IMR-90 (cell line): ENCODE data around the gene ACO1. TPM values are rescaled to one million over a fixed set of nuclear protein-coding genes. Genes with fewer than 3 reads are reported as not detected.

Experiments used
- ATAC-seq: fragments of 200-7000 bp; cut with Tn5 transposase; 2 replicates; pipeline ENCODE4 v1.9.1; 2020; ENCODE audit warnings: low read depth, mild to moderate bottlenecking, moderate library complexity
- BruUV-seq: library from RNA; stranded (reverse); fragments of 400-500 nt; replicated peaks from 2 replicates; lab custom pipeline; 2021; lab: Mats Ljungman, UMichigan
- CTCF ChIA-PET: fragments of 300-600 bp; formaldehyde crosslinking; extraction: SDS; loops from one replicate; lab custom pipeline; 2021; ENCODE audit warnings: antibody characterized with exemption; lab: Yijun Ruan, JAX
- POLR2A ChIA-PET: fragments of 300-600 bp; sonication (Branson Sonifier 250); formaldehyde crosslinking; loops from one replicate; lab custom pipeline; 2022; ENCODE audit warnings: antibody characterized with exemption; ENCODE audit not compliant: unreplicated experiment; lab: Charles Lee
- DNase-seq: peaks from one replicate; pipeline ENCODE4 v3.0.0; 2013
- H2AFZ ChIP-seq: replicated peaks from 2 replicates; pipeline ENCODE3; 2013; ENCODE audit warnings: low read length, mild to moderate bottlenecking; ENCODE audit not compliant: poor library complexity
- H2AK5ac ChIP-seq: 2 replicates; pipeline ENCODE4 v1.6.1; 2013; ENCODE audit warnings: low read depth, low read length, inconsistent platforms
- H2AK9ac ChIP-seq: replicated peaks from 2 replicates; pipeline ENCODE3; 2013; ENCODE audit warnings: mild to moderate bottlenecking, low read depth, low read length, moderate library complexity; ENCODE audit not compliant: poor library complexity
- H2BK120ac ChIP-seq: 2 replicates; pipeline ENCODE4 v1.6.1; 2013; ENCODE audit warnings: low read depth, low read length, inconsistent platforms
- H2BK15ac ChIP-seq: 3 replicates; pipeline ENCODE4 v1.6.1; 2013; ENCODE audit warnings: low read depth, low read length, inconsistent platforms
- H2BK20ac ChIP-seq: 2 replicates; pipeline ENCODE4 v1.6.1; 2013; ENCODE audit warnings: low read depth, mild to moderate bottlenecking, inconsistent platforms, low read length, moderate library complexity
- H2BK5ac ChIP-seq: 2 replicates; pipeline ENCODE4 v1.6.1; 2013; ENCODE audit warnings: mild to moderate bottlenecking, low read depth, low read length, inconsistent platforms; ENCODE audit not compliant: poor library complexity, severe bottlenecking
- H3K14ac ChIP-seq: replicated peaks from 2 replicates; pipeline ENCODE4 v1.6.1; 2013; ENCODE audit warnings: low read depth, low read length, inconsistent platforms
- H3K18ac ChIP-seq: 2 replicates; pipeline ENCODE4 v1.6.1; 2013; ENCODE audit warnings: low read depth, low read length, control low read depth
- H3K23ac ChIP-seq: 2 replicates; pipeline ENCODE4 v1.6.1; 2013; ENCODE audit warnings: low read depth, low read length, inconsistent platforms
- H3K27ac ChIP-seq: 2 replicates; pipeline ENCODE4 v1.5.1; 2013; ENCODE audit warnings: mild to moderate bottlenecking, control low read depth, low read length; ENCODE audit not compliant: insufficient read depth
- H3K27me3 ChIP-seq: 2 replicates; pipeline ENCODE4 v1.6.1; 2013; ENCODE audit warnings: low read length; ENCODE audit not compliant: control insufficient read depth, insufficient read depth
- H3K36me3 ChIP-seq: 2 replicates; pipeline ENCODE4 v1.6.1; 2013; ENCODE audit warnings: low read length, mixed read lengths; ENCODE audit not compliant: control insufficient read depth, insufficient read depth
- H3K4ac ChIP-seq: 2 replicates; pipeline ENCODE4 v1.6.1; 2013; ENCODE audit warnings: low read depth, low read length, inconsistent platforms
- H3K4me1 ChIP-seq: 2 replicates; pipeline ENCODE4 v1.6.1; 2013; ENCODE audit warnings: low read length, mixed read lengths; ENCODE audit not compliant: control insufficient read depth, insufficient read depth
- H3K4me2 ChIP-seq: 2 replicates; pipeline ENCODE4 v1.6.1; 2013; ENCODE audit warnings: low read depth, mild to moderate bottlenecking, control low read depth, low read length, moderate library complexity
- H3K4me3 ChIP-seq: 2 replicates; pipeline ENCODE4 v1.5.1; 2013; ENCODE audit warnings: low read depth, mild to moderate bottlenecking, control low read depth, low read length, moderate library complexity; ENCODE audit not compliant: insufficient read depth
- H3K56ac ChIP-seq: 2 replicates; pipeline ENCODE4 v1.6.1; 2013; ENCODE audit warnings: low read length, inconsistent platforms; ENCODE audit not compliant: insufficient read depth; ENCODE audit errors: extremely low read depth
- H3K79me1 ChIP-seq, 2 experiments: 2 replicates each; pipeline ENCODE4 v1.6.1; 2013; ENCODE audit warnings: low read length in 2 of 2, inconsistent platforms in 1 of 2, low read depth in 1 of 2
- H3K9ac ChIP-seq: 2 replicates; pipeline ENCODE4 v1.6.1; 2013; ENCODE audit warnings: low read depth, low read length, control low read depth
- H3K9me1 ChIP-seq: 2 replicates; pipeline ENCODE4 v1.6.1; 2013; ENCODE audit warnings: low read length, inconsistent platforms; ENCODE audit not compliant: insufficient read depth
- H3K9me3 ChIP-seq: 2 replicates; pipeline ENCODE4 v1.6.1; 2013; ENCODE audit warnings: low read length; ENCODE audit not compliant: control insufficient read depth, insufficient read depth
- H4K20me1 ChIP-seq: 2 replicates; pipeline ENCODE4 v1.6.1; 2013; ENCODE audit warnings: low read length, inconsistent platforms; ENCODE audit not compliant: insufficient read depth
- H4K5ac ChIP-seq: 2 replicates; pipeline ENCODE4 v1.6.1; 2013; ENCODE audit warnings: mild to moderate bottlenecking, low read depth, low read length, control low read depth
- H4K8ac ChIP-seq, 2 experiments: 2 replicates each; pipeline ENCODE4 v1.6.1; 2013; ENCODE audit warnings: low read depth in 2 of 2, low read length in 2 of 2, control low read depth in 1 of 2, inconsistent platforms in 1 of 2
- H4K91ac ChIP-seq: 2 replicates; pipeline ENCODE4 v1.6.1; 2013; ENCODE audit warnings: low read depth, low read length, inconsistent platforms; ENCODE audit not compliant: insufficient read depth
- BHLHE40 ChIP-seq: fragments of 150-350 bp; IDR thresholded peaks from 2 replicates; pipeline ENCODE4 v1.6.1; 2016; ENCODE audit warnings: mild to moderate bottlenecking, low read depth, low read length
- CEBPB ChIP-seq: IDR thresholded peaks from 2 replicates; pipeline ENCODE4 v1.6.1; 2012; ENCODE audit warnings: low read depth, low read length, improper control_type of control experiment
- CTCF ChIP-seq: conservative IDR thresholded peaks from 2 replicates; pipeline ENCODE4 v1.5.1; 2012; ENCODE audit warnings: mild to moderate bottlenecking, low read depth, low read length, improper control_type of control experiment
- ELK1 ChIP-seq: fragments of 150-350 bp; IDR thresholded peaks from 2 replicates; pipeline ENCODE4 v1.6.1; 2016; ENCODE audit warnings: low read depth, mild to moderate bottlenecking, low read length, moderate library complexity, borderline replicate concordance
- FOS ChIP-seq: fragments of 150-350 bp; IDR thresholded peaks from 2 replicates; pipeline ENCODE4 v1.6.1; 2016; ENCODE audit warnings: low read depth, low read length
- MAFK ChIP-seq: IDR thresholded peaks from 2 replicates; pipeline ENCODE4 v1.6.1; 2012; ENCODE audit warnings: low read depth, low read length, improper control_type of control experiment
- MAZ ChIP-seq: IDR thresholded peaks from 2 replicates; pipeline ENCODE4 v1.6.1; 2012; ENCODE audit warnings: low read depth, mild to moderate bottlenecking, low read length, improper control_type of control experiment, moderate library complexity, borderline replicate concordance
- MXI1 ChIP-seq: IDR thresholded peaks from 2 replicates; pipeline ENCODE4 v1.6.1; 2012; ENCODE audit warnings: low read depth, mild to moderate bottlenecking, low read length, moderate library complexity, borderline replicate concordance
- POLR2A ChIP-seq: IDR thresholded peaks from 2 replicates; pipeline ENCODE4 v1.6.1; 2012; ENCODE audit warnings: mild to moderate bottlenecking, low read depth, low read length
- RAD21 ChIP-seq: IDR thresholded peaks from 2 replicates; pipeline ENCODE4 v1.6.1; 2012; ENCODE audit warnings: low read length, improper control_type of control experiment
- RCOR1 ChIP-seq: IDR thresholded peaks from 2 replicates; pipeline ENCODE4 v1.6.1; 2012; ENCODE audit warnings: mild to moderate bottlenecking, low read length, improper control_type of control experiment; ENCODE audit not compliant: insufficient replicate concordance
- RFX5 ChIP-seq: IDR thresholded peaks from 2 replicates; pipeline ENCODE4 v1.8.0; 2012; ENCODE audit warnings: low read depth, mild to moderate bottlenecking, low read length, moderate library complexity
- SMC3 ChIP-seq: fragments of 150-350 bp; IDR thresholded peaks from 2 replicates; pipeline ENCODE4 v1.6.1; 2016; ENCODE audit warnings: low read depth, mild to moderate bottlenecking, antibody characterized with exemption, low read length, moderate library complexity
- USF2 ChIP-seq: fragments of 150-350 bp; IDR thresholded peaks from 2 replicates; pipeline ENCODE4 v1.6.1; 2017; ENCODE audit warnings: mild to moderate bottlenecking, antibody characterized with exemption, low read length, low read depth
- WGBS, 2 experiments: methylation state at CpG; one replicate each; pipeline versions ENCODE4 v1.1.5 to v1.1.7; 2013; ENCODE audit warnings: missing lambda C conversion rate in 2 of 2; ENCODE audit not compliant: insufficient read length in 1 of 2; ENCODE audit errors: extremely low coverage in 2 of 2; 5-methylcytosine and 5-hydroxymethylcytosine counted together
- dilution Hi-C: fragments of 300-500 bp; cut with HindIII; formaldehyde crosslinking; loops from one replicate; pipeline ENCODE4 v1.14.3; 2018; ENCODE audit warnings: low sequenced_read_pairs; ENCODE audit not compliant: unreplicated experiment
- in situ Hi-C: fragments of 300-500 bp; cut with MboI; formaldehyde crosslinking; loops from 3 replicates; pipeline ENCODE4 v1.14.3; 2019; ENCODE audit warnings: low sequenced_read_pairs, inconsistent platforms, mixed read lengths
- intact Hi-C: fragments of 100-400 bp; cut with micrococcal nuclease; formaldehyde crosslinking; loops from 2 replicates; pipeline ENCODE4 v1.10.0; 2022
- polyA plus RNA-seq, 3 experiments: library from polyadenylated mRNA; depleted of rRNA; stranded (reverse); fragments of >200 nt; gene quantifications; 2 replicates each; pipeline ENCODE4 v1.2.3, GENCODE V29; 2012; ENCODE audit warnings: low replicate concordance in 1 of 3
- total RNA-seq: library from RNA; depleted of rRNA; stranded (reverse); fragments of >200 nt; gene quantifications from 2 replicates; pipeline ENCODE4 v1.2.3, GENCODE V29; 2012

ACO1 gene
- total and polyA plus RNA-seq, 2 of the 4 experiments (the other 2 are of a cell fraction) = 85.9 to 158 TPM

- WGBS, 2 experiments = no CpG with 5 or more reads among the region's 10 CpGs
- dilution Hi-C loops = loop anchor here (25.0 kb wide), 1 partner anchor 130 kb away; the partner anchor contains the start of genes NDUFB6, SMIM27 and TOPORS
- peak; percentile 43 for ATAC-seq
- TF ChIP-seq FOS (no peak), SMC3 (peak; percentile 63), MAFK (no peak), CEBPB (no peak), MXI1 (0 out of 2 replicates have a peak, but pooled peaks have one; percentile 46), ELK1 (no peak), BHLHE40 (no peak), MAZ (no peak), RFX5 (no peak), USF2 (no peak), POLR2A (no peak), RAD21 (peak; percentile 55), CTCF (peak; percentile 57), RCOR1 (no peak)
Observed at GRCh38 chr9:32431940-32432555, 47.6 kb downstream of the ACO1 start.

More at GRCh38 chr9:32431940-32432555, 47.6 kb downstream of the ACO1 start:
- ChIA-PET POLR2A (no interaction called here), CTCF (interaction anchor here (0.6 to 2.4 kb wide), 8 partner anchors 19 to 149 kb away, joined by 3 to 18 read pairs (median 4); partner anchors contain the start of gene ACO1)
- Histone ChIP-seq H3K9me3 (no peaks in the 10 kb centered on the region), H3K14ac (peak overlapping the region; percentile 54; the same call in 1 of the 2 replicates), H3K4me1 (peaks cover 35% of the 10 kb centered on the region), H3K4ac (peak overlapping the region; percentile 82), H4K91ac (peak overlapping the region; percentile 91), H2AFZ (no peak overlapping the region), H3K9me1 (peaks cover 22% of the 10 kb centered on the region), H2BK120ac (peak overlapping the region; percentile 79), H3K4me2 (no peak overlapping the region), H2BK5ac (peak overlapping the region; percentile 96), H2BK20ac (peak overlapping the region; percentile 59), H2AK9ac (no peak overlapping the region), H3K23ac (peak overlapping the region; percentile 3; the same call in 1 of the 2 replicates), H3K56ac (no peak overlapping the region), H3K27me3 (no peaks in the 10 kb centered on the region), H4K5ac (peak overlapping the region; percentile 91), H2BK15ac (peak overlapping the region; percentile 93; the same call in 2 of the 3 replicates), H4K8ac (peak overlapping the region; percentile 86 to 96; a peak in 3 of 4 replicates), H3K79me1 (peaks cover 23 to 59% of the 10 kb centered on the region in 2 experiments), H3K36me3 (peaks cover 69% of the 10 kb centered on the region), H3K27ac (peak overlapping the region; percentile 82), H3K9ac (no peak overlapping the region), H4K20me1 (no peaks in the 10 kb centered on the region), H3K18ac (peak overlapping the region; percentile 94), H3K4me3 (no peak overlapping the region), H2AK5ac (peak overlapping the region; percentile 94; the same call in 1 of the 2 replicates)
- no TSS peak for BruUV-seq
- in situ Hi-C loops (no loop called here), intact Hi-C loops (loop anchor here (1.0 to 5.0 kb wide), 2 partner anchors 53 to 140 kb away; partner anchors contain the start of gene NDUFB6)
- peak; percentile 64 for DNase-seq
